K562 (cell line): Measurements from ENCODE around the gene PITPNM3. TPM values are rescaled to one million over a fixed set of nuclear protein-coding genes. Genes with fewer than 3 reads are reported as not detected.

Experiments used
- ATAC-seq: fragments of 200-7000 bp; cut with Tn5 transposase; 3 replicates; pipeline ENCODE4 v1.9.1; 2020; ENCODE audit warnings: moderate library complexity
- BruUV-seq: library from RNA; stranded (reverse); fragments of 400-500 nt; replicated peaks from 2 replicates; lab custom pipeline; 2021; lab: Mats Ljungman, UMichigan
- CTCF ChIA-PET: fragments of 300-600 bp; formaldehyde crosslinking; extraction: SDS; loops from one replicate; lab custom pipeline; 2021; ENCODE audit warnings: low intra/inter-chr PET ratio; lab: Yijun Ruan, JAX
- POLR2A ChIA-PET: fragments of 300-600, 350-650 bp; sonication (Branson Sonifier 250); formaldehyde crosslinking; extraction: SDS; loops from one replicate; lab custom pipeline; 2021; ENCODE audit warnings: antibody characterized with exemption, inconsistent platforms; lab: Yijun Ruan, JAX
- DNase-seq, 4 experiments: peaks; one replicate each; pipeline versions ENCODE4 v3.0.0 to v3.0.0-alpha.2; 2011 to 2018; ENCODE audit warnings: low spot score in 3 of 4, mixed read lengths in 3 of 4; ENCODE audit errors: extremely low read depth in 1 of 4
- FAIRE-seq: peaks from 2 replicates; lab custom pipeline; 2011; peaks lifted over from hg19 to GRCh38; lab: Jason Lieb, UNC
- H2AFZ ChIP-seq: 2 replicates; pipeline ENCODE4 v1.6.0; 2011; ENCODE audit warnings: low read depth, low read length, control low read depth, inconsistent platforms
- H3K27ac ChIP-seq: fragments of 200-600 bp; 3 replicates; pipeline ENCODE4 v1.8.0; 2011; ENCODE audit warnings: low read depth, mild to moderate bottlenecking, control low read depth, inconsistent platforms, low read length, moderate library complexity, mixed read lengths; ENCODE audit errors: extremely low read depth
- H3K27me3 ChIP-seq, 2 experiments: fragments of 300-600 bp in 1 of 2; 2 replicates in 1 of 2; 3 replicates in 1 of 2; pipeline versions ENCODE4 v1.6.0 to v1.8.0; 2011; ENCODE audit warnings: inconsistent platforms in 2 of 2, low read length in 2 of 2, mild to moderate bottlenecking in 1 of 2, mixed read lengths in 1 of 2, moderate library complexity in 1 of 2; ENCODE audit not compliant: control insufficient read depth in 2 of 2, insufficient read depth in 2 of 2
- H3K36me3 ChIP-seq: fragments of 300-600 bp; 3 replicates; pipeline ENCODE4 v1.8.0; 2011; ENCODE audit warnings: mild to moderate bottlenecking, low read length, inconsistent platforms; ENCODE audit not compliant: control insufficient read depth, insufficient read depth
- H3K4me1 ChIP-seq, 2 experiments: fragments of 200-600 bp in 1 of 2; replicated peaks in 1 of 2; 2 replicates in 1 of 2; 3 replicates in 1 of 2; pipeline versions ENCODE4 v1.5.1 to v1.8.0; 2011; ENCODE audit warnings: inconsistent platforms in 2 of 2, low read length in 2 of 2, mild to moderate bottlenecking in 1 of 2, mixed read lengths in 1 of 2, moderate library complexity in 1 of 2; ENCODE audit not compliant: control insufficient read depth in 2 of 2, insufficient read depth in 2 of 2
- H3K4me2 ChIP-seq: 2 replicates; pipeline ENCODE4 v1.6.1; 2011; ENCODE audit warnings: low read length, control low read depth, inconsistent platforms, mixed read lengths; ENCODE audit not compliant: insufficient read depth
- H3K4me3 ChIP-seq: fragments of 200-600 bp; sonication (generic), shearing (Covaris generic); 2 replicates; pipeline ENCODE4 v1.5.1; 2016; ENCODE audit warnings: control low read depth, inconsistent platforms
- H3K79me2 ChIP-seq: fragments of 200-600 bp; 3 replicates; pipeline ENCODE4 v1.8.0; 2011; ENCODE audit warnings: low read length, inconsistent platforms; ENCODE audit not compliant: control insufficient read depth, insufficient read depth
- H3K9ac ChIP-seq, 2 experiments: 2 replicates each; pipeline versions ENCODE4 v1.6.0 to v1.6.1; 2011; ENCODE audit warnings: low read depth in 2 of 2, low read length in 2 of 2, control low read depth in 1 of 2, inconsistent platforms in 1 of 2, mild to moderate bottlenecking in 1 of 2, mixed read lengths in 1 of 2; ENCODE audit not compliant: insufficient read depth in 1 of 2
- H3K9me1 ChIP-seq: one replicate; pipeline ENCODE4 v1.6.0; 2011; ENCODE audit warnings: inconsistent platforms, mild to moderate bottlenecking, low read length, moderate library complexity; ENCODE audit not compliant: control insufficient read depth, insufficient read depth
- H3K9me3 ChIP-seq: replicated peaks from 2 replicates; pipeline ENCODE4 v1.5.1; 2011; ENCODE audit warnings: low read depth, low read length, inconsistent platforms; ENCODE audit not compliant: control insufficient read depth, insufficient read depth
- H4K20me1 ChIP-seq: replicated peaks from 2 replicates; pipeline ENCODE4 v1.6.1; 2011; ENCODE audit warnings: low read length, inconsistent platforms, mixed read lengths; ENCODE audit not compliant: control insufficient read depth, insufficient read depth
- CTCF ChIP-seq, 3 experiments: IDR thresholded peaks in 2 of 3; conservative IDR thresholded peaks in 1 of 3; 2 replicates each; pipeline ENCODE4 v1.5.1; 2011 to 2012; ENCODE audit warnings: low read length in 3 of 3, mild to moderate bottlenecking in 3 of 3, control low read depth in 2 of 3, improper control_type of control experiment in 1 of 3, inconsistent platforms in 1 of 3, low read depth in 1 of 3, mixed read lengths in 1 of 3, moderate library complexity in 1 of 3; ENCODE audit not compliant: insufficient read depth in 2 of 3
- KLF10 ChIP-seq: fragments of 250-450 bp; sonication (Bioruptor Pico); IDR thresholded peaks from 2 replicates; pipeline ENCODE4 v1.6.1; 2021; ENCODE audit warnings: matching md5 sums
- WGBS: fragments of 100-300 bp; shearing (Covaris generic); methylation state at CpG from one replicate; pipeline ENCODE4 v1.1.6; 2016; ENCODE audit warnings: low coverage, mixed read lengths; ENCODE audit not compliant: insufficient coverage; ENCODE audit errors: missing lambda C conversion rate; 5-methylcytosine and 5-hydroxymethylcytosine counted together
- in situ Hi-C: fragments of 300-500 bp; cut with MboI; formaldehyde crosslinking; loops from 4 replicates; pipeline ENCODE4 v1.15.0; 2018; ENCODE audit warnings: inconsistent platforms, mixed read lengths
- intact Hi-C: fragments of 100-400 bp; cut with micrococcal nuclease; formaldehyde crosslinking; loops from 2 replicates; pipeline ENCODE4 v1.14.2; 2022
- polyA plus RNA-seq, 8 experiments: library from polyadenylated mRNA; depleted of rRNA in 4 of 8; stranded (reverse) in 5 of 8; unstranded in 3 of 8; fragments of >200 nt; fragmentation: Nextera tagmentation in 2 of 8; fragmentation: Illumina TruSeq in 1 of 8; extraction: Ambion mirVana in 2 of 8; extraction: Trizol in 1 of 8; gene quantifications; 2 replicates each; pipeline versions ENCODE4 v1.2.1 to v1.2.3, GENCODE V29; 2011 to 2014; ENCODE audit warnings: inconsistent platforms in 1 of 8, missing spikeins in 1 of 8
- total RNA-seq, 7 experiments: library from RNA; depleted of rRNA in 6 of 7; stranded (reverse); fragments of >200 nt in 6 of 7; fragmentation: Illumina TruSeq in 2 of 7; extraction: Trizol in 2 of 7; gene quantifications; 2 replicates each; pipeline versions ENCODE4 v1.2.1 to v1.2.3, GENCODE V29; 2011 to 2021; ENCODE audit warnings: low replicate concordance in 1 of 7

Gene PITPNM3
- total and polyA plus RNA-seq, 9 of the 15 experiments (the other 6 are each of a cell fraction or from before 2014, with no cell fraction given) = 0.14 to 0.38 (median 0.22) TPM; not detected in 2

DNA sequence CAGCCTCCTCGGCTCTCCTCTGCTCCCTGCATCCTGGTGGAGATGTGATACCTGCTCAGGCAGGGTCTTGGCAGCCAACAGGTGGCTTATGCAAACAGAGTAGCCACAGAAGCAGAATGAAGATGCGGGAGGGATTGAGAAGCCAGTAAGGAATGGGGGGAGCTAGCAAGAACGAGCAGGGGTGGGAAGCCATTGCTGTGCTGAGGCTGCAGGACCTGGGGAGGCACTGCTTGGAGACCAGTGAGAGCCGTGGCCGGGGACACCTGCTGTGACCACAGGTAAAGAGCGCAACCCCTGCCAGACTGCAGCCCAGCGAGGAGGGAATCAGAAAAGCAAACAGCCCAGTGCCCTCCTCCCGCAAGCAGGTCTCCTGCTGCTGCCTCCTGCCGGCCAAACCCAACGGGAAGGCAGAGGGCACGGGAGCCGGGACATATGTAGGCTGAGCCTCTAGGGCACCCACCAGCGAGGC, 136.1 kb downstream of the PITPNM3 start:
- ChIA-PET CTCF (interaction anchor here (0.6 kb wide), 1 partner anchor 9 kb away, joined by 3 read pairs; no protein-coding TSS in a partner anchor), POLR2A (no interaction called here)
- H3K4me3 ChIP-seq = no peak overlapping the region
- H3K9ac ChIP-seq = no peak overlapping the region
- 4% methylated on average over 12 of the region's 13 CpGs for WGBS
- peak in 2 of 4 experiments; percentile 6 to 10 for DNase-seq
- no TSS peak for BruUV-seq
- intact Hi-C loops = loop anchor here (5.0 to 10.0 kb wide), 2 partner anchors 825 to 1173 kb away; no protein-coding TSS in a partner anchor
- H3K9me3 ChIP-seq = no peaks in the 10 kb centered on the region
- FAIRE-seq = no peak
- no peaks in the 10 kb centered on the region for H3K9me1 ChIP-seq
- H3K27me3 ChIP-seq = peaks cover 2 to 43% of the 10 kb centered on the region in 2 experiments; a peak in 3 of 5 replicates
- H3K27ac ChIP-seq = no peak overlapping the region
- H3K36me3 ChIP-seq = no peaks in the 10 kb centered on the region
- H3K79me2 ChIP-seq = no peaks in the 10 kb centered on the region
- no peaks in the 10 kb centered on the region for H3K4me1 ChIP-seq
- no peak for TF ChIP-seq KLF10 (CRISPR knock-in tag)
- peak in 2 of 3 experiments; percentile 16 to 19; a peak in 1 of 6 replicates for TF ChIP-seq CTCF (IDR thresholded peaks at IDR 0.05 in 2 of 3, conservative IDR thresholded peaks at IDR 0.05 in 1 of 3; ENCODE audit: insufficient read depth in 2 of 3, low read depth in 1 of 3, low read length in 3 of 3)
- no peak overlapping the region for H2AFZ ChIP-seq
- in situ Hi-C loops = loop anchor here (25.0 kb wide), 1 partner anchor 708 kb away; no protein-coding TSS in a partner anchor
- no peak overlapping the region for H3K4me2 ChIP-seq
- ATAC-seq = peak; percentile 52; the same call in 2 of the 3 replicates
- no peaks in the 10 kb centered on the region; the same call in 1 of the 2 replicates for H4K20me1 ChIP-seq
